HCT116 (cell line): ENCODE data around the gene PMCH. TPM values are rescaled to one million over a fixed set of nuclear protein-coding genes. Genes with fewer than 3 reads are reported as not detected.

Experiments
- ATAC-seq: fragments of 200-7000 bp; cut with Tn5 transposase; 2 replicates; pipeline ENCODE4 v1.9.1; 2020; ENCODE audit warnings: mild to moderate bottlenecking, moderate library complexity
- BruUV-seq: library from RNA; stranded (reverse); fragments of 400-500 nt; replicated peaks from 2 replicates; lab custom pipeline; 2021; lab: Mats Ljungman, UMichigan
- CTCF ChIA-PET: fragments of 300-600 bp; sonication (Branson Sonifier 250); formaldehyde crosslinking; loops from one replicate; lab custom pipeline; 2021; ENCODE audit warnings: antibody characterized with exemption; lab: Charles Lee
- POLR2A ChIA-PET: fragments of 300-600, 350-600 bp; sonication (Branson Sonifier 250); formaldehyde crosslinking; loops from one replicate; lab custom pipeline; 2021; ENCODE audit warnings: antibody characterized with exemption; lab: Charles Lee
- RAD21 ChIA-PET, 2 experiments: fragments of 300-600 bp; sonication (Branson Sonifier 250); formaldehyde crosslinking; loops; one replicate each; lab custom pipeline; 2023; ENCODE audit warnings: low total read pairs in 2 of 2; ENCODE audit not compliant: uncharacterized antibody in 2 of 2, unreplicated experiment in 2 of 2, low non-redundant PET in 1 of 2; lab: Charles Lee
- DNase-seq: peaks from one replicate; pipeline ENCODE4 v3.0.0-alpha.2; 2010; ENCODE audit warnings: low read depth, low spot score
- H2AFZ ChIP-seq: fragments of 200-600 bp; shearing (Covaris generic), sonication (generic); 2 replicates; pipeline ENCODE4 v1.6.1; 2017; ENCODE audit warnings: low read depth, mixed run types, mixed read lengths, antibody characterized with exemption, low read length; ENCODE audit not compliant: poor library complexity, severe bottlenecking
- H3K27ac ChIP-seq: 2 replicates; pipeline ENCODE4 v1.5.1; 2012; ENCODE audit warnings: low read depth, low read length
- H3K27me3 ChIP-seq: fragments of 200-600 bp; sonication (generic); 2 replicates; pipeline ENCODE4 v1.6.1; 2016; ENCODE audit warnings: mixed run types, low read length, mixed read lengths; ENCODE audit not compliant: insufficient read depth
- H3K36me3 ChIP-seq, 2 experiments: fragments of 200-500 bp in 1 of 2; fragments of 200-600 bp in 1 of 2; sonication (Bioruptor generic) in 1 of 2; sonication (generic) in 1 of 2; 2 replicates each; pipeline versions ENCODE4 v1.5.1 to v1.6.1; 2014 to 2016; ENCODE audit warnings: low read length in 2 of 2, inconsistent platforms in 1 of 2, mixed read lengths in 1 of 2, mixed run types in 1 of 2; ENCODE audit not compliant: insufficient read depth in 2 of 2, control insufficient read depth in 1 of 2
- H3K4me1 ChIP-seq, 2 experiments: fragments of 200-600 bp in 1 of 2; sonication (generic) in 1 of 2; 2 replicates each; pipeline versions ENCODE4 v1.5.1 to v1.6.1; 2012 to 2017; ENCODE audit warnings: low read length in 2 of 2, inconsistent platforms in 1 of 2, mild to moderate bottlenecking in 1 of 2, mixed read lengths in 1 of 2, mixed run types in 1 of 2, moderate library complexity in 1 of 2; ENCODE audit not compliant: insufficient read depth in 2 of 2, control insufficient read depth in 1 of 2
- H3K4me2 ChIP-seq: fragments of 200-600 bp; sonication (generic); 2 replicates; pipeline ENCODE4 v1.6.1; 2017; ENCODE audit warnings: mixed run types, low read length, mixed read lengths
- H3K4me3 ChIP-seq, 2 experiments: fragments of 200-600 bp in 1 of 2; sonication (generic) in 1 of 2; replicated peaks in 1 of 2; 2 replicates each; pipeline ENCODE4 v1.5.1; 2011 to 2016; ENCODE audit warnings: low read length in 2 of 2, control low read depth in 1 of 2, low read depth in 1 of 2, mild to moderate bottlenecking in 1 of 2, mixed read lengths in 1 of 2, mixed run types in 1 of 2
- H3K79me2 ChIP-seq: fragments of 200-600 bp; sonication (generic); 2 replicates; pipeline ENCODE4 v1.6.1; 2017; ENCODE audit warnings: mild to moderate bottlenecking, mixed run types, low read length, moderate library complexity, mixed read lengths; ENCODE audit not compliant: insufficient read depth
- H3K9ac ChIP-seq: fragments of 200-600 bp; sonication (generic); 2 replicates; pipeline ENCODE4 v1.6.1; 2016; ENCODE audit warnings: low read length, mixed read lengths
- H3K9me2 ChIP-seq: fragments of 200-600 bp; sonication (generic), shearing (Covaris generic); 2 replicates; pipeline ENCODE4 v1.6.1; 2017; ENCODE audit warnings: mixed run types, mild to moderate bottlenecking, moderate library complexity; ENCODE audit not compliant: insufficient read depth
- H3K9me3 ChIP-seq, 2 experiments: fragments of 200-500 bp in 1 of 2; fragments of 200-600 bp in 1 of 2; sonication (Bioruptor generic) in 1 of 2; sonication (generic) in 1 of 2; 2 replicates each; pipeline ENCODE4 v1.6.1; 2014 to 2017; ENCODE audit warnings: low read length in 2 of 2, mixed read lengths in 2 of 2, inconsistent platforms in 1 of 2, low read depth in 1 of 2, mild to moderate bottlenecking in 1 of 2, mixed run types in 1 of 2, moderate library complexity in 1 of 2; ENCODE audit not compliant: control insufficient read depth in 1 of 2, insufficient read depth in 1 of 2
- H4K20me1 ChIP-seq: fragments of 200-600 bp; sonication (generic), shearing (Covaris generic); 2 replicates; pipeline ENCODE4 v1.6.1; 2017; ENCODE audit warnings: mixed run types, mild to moderate bottlenecking, moderate library complexity; ENCODE audit not compliant: insufficient read depth
- CBX3 ChIP-seq: IDR thresholded peaks from 2 replicates; pipeline ENCODE4 v1.6.1; 2012; ENCODE audit warnings: low read depth
- CEBPB ChIP-seq: IDR thresholded peaks from 2 replicates; pipeline ENCODE4 v1.6.1; 2012; ENCODE audit warnings: low read depth
- EGR1 ChIP-seq: IDR thresholded peaks from 2 replicates; pipeline ENCODE4 v1.6.1; 2012; ENCODE audit warnings: low read depth
- EZH2 ChIP-seq: fragments of 200-600 bp; sonication (generic); IDR thresholded peaks from 2 replicates; pipeline ENCODE4 v1.6.1; 2017; ENCODE audit warnings: antibody characterized with exemption, mixed run types
- FOSL1 ChIP-seq: IDR thresholded peaks from 2 replicates; pipeline ENCODE4 v1.6.1; 2012; ENCODE audit warnings: low read depth
- JUND ChIP-seq: IDR thresholded peaks from 2 replicates; pipeline ENCODE4 v1.6.1; 2012
- SIN3A ChIP-seq: IDR thresholded peaks from 2 replicates; pipeline ENCODE4 v1.6.1; 2012; ENCODE audit warnings: low read depth
- SP1 ChIP-seq: IDR thresholded peaks from 2 replicates; pipeline ENCODE4 v1.6.1; 2012; ENCODE audit warnings: low read depth
- YY1 ChIP-seq: IDR thresholded peaks from 2 replicates; pipeline ENCODE4 v1.6.1; 2011; ENCODE audit warnings: low read length, low read depth, moderate library complexity, mild to moderate bottlenecking; ENCODE audit not compliant: insufficient replicate concordance; ENCODE audit errors: extremely low read depth
- ZFX ChIP-seq: fragments of 450-650 bp; IDR thresholded peaks from 2 replicates; pipeline ENCODE4 v1.6.1; 2017
- intact Hi-C: fragments of 100-400 bp; cut with micrococcal nuclease; formaldehyde crosslinking; loops from 2 replicates; pipeline ENCODE4 v1.10.0; 2022
- total RNA-seq: library from RNA; stranded (reverse); gene quantifications from one replicate; pipeline ENCODE4 v1.2.1, GENCODE V29; 2021; ENCODE audit not compliant: unreplicated experiment
- TF ChIP-seq, protein P1 (sequence below): IDR thresholded peaks from 2 replicates; pipeline ENCODE4 v1.6.1; 2011; ENCODE audit warnings: mild to moderate bottlenecking, low read length, moderate library complexity; ENCODE audit not compliant: insufficient replicate concordance; ENCODE audit errors: extremely low read depth
- TF ChIP-seq, protein P2 (sequence below): IDR thresholded peaks from 2 replicates; pipeline ENCODE4 v1.6.1; 2012

Gene PMCH
- total RNA-seq, 1 experiment from 2014 or later, result not detected

DNA sequence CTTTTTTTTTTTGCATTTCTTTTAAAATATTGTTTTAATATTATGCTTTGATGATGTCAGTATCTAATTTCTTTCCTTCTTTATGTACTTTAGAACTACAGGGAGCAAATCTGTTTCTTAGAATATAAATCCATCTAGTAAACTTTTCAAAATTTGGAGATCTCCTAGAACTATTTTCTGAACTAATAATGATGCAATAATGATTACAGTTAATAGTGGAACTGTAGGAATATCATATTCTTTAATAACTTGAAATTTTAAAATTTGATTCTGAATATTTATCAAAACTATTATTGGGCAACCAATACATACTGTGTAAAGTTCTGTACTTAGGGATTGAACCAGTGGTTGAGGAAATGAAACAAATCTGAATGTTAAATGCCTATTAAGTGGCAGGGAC lies 23.1 kb upstream of the PMCH start:
- ATAC-seq (no peak), DNase-seq (no peak)
- intact Hi-C loops, result no loop called here
- ChIA-PET CTCF (no interaction called here), POLR2A (no interaction called here), RAD21 (no interaction called here)
- H3K36me3 ChIP-seq, result no peaks in the 10 kb centered on the region
- H3K27me3 ChIP-seq, result no peaks in the 10 kb centered on the region
- TF ChIP-seq, protein P1, sequence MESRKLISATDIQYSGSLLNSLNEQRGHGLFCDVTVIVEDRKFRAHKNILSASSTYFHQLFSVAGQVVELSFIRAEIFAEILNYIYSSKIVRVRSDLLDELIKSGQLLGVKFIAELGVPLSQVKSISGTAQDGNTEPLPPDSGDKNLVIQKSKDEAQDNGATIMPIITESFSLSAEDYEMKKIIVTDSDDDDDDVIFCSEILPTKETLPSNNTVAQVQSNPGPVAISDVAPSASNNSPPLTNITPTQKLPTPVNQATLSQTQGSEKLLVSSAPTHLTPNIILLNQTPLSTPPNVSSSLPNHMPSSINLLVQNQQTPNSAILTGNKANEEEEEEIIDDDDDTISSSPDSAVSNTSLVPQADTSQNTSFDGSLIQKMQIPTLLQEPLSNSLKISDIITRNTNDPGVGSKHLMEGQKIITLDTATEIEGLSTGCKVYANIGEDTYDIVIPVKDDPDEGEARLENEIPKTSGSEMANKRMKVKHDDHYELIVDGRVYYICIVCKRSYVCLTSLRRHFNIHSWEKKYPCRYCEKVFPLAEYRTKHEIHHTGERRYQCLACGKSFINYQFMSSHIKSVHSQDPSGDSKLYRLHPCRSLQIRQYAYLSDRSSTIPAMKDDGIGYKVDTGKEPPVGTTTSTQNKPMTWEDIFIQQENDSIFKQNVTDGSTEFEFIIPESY, result no peak
- TF ChIP-seq CEBPB, result no peak
- TF ChIP-seq, protein P2, sequence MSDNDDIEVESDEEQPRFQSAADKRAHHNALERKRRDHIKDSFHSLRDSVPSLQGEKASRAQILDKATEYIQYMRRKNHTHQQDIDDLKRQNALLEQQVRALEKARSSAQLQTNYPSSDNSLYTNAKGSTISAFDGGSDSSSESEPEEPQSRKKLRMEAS, result no peak
- no peak for TF ChIP-seq FOSL1
- TF ChIP-seq CBX3, result no peak
- no peak for TF ChIP-seq EGR1
- no peak for TF ChIP-seq SIN3A
- TF ChIP-seq YY1, result no peak
- TF ChIP-seq JUND, result no peak
- no peak for TF ChIP-seq ZFX
- TF ChIP-seq EZH2, result no peak
- no peak for TF ChIP-seq SP1
- no peaks in the 10 kb centered on the region for H3K9me2 ChIP-seq
- no peak overlapping the region for H3K9ac ChIP-seq
- H4K20me1 ChIP-seq, result no peaks in the 10 kb centered on the region
- H3K9me3 ChIP-seq, result no peaks in the 10 kb centered on the region
- no peak overlapping the region for H2AFZ ChIP-seq
- no peaks in the 10 kb centered on the region for H3K79me2 ChIP-seq
- no peak overlapping the region for H3K4me3 ChIP-seq
- BruUV-seq, result no TSS peak
- no peak overlapping the region for H3K4me2 ChIP-seq
- peaks cover 2 to 4% of the 10 kb centered on the region in 2 experiments; a peak in 1 of 4 replicates for H3K4me1 ChIP-seq
- H3K27ac ChIP-seq, result no peak overlapping the region
